Breast epithelium (tissue), 3 donors: ENCODE measurements around the gene RAD50.

Source experiments
- CTCF ChIP-seq, 3 donors: fragments of 450-650 bp; IDR thresholded peaks; one replicate each; pipeline ENCODE4 v1.5.1; 2016 to 2017; ENCODE audit warnings: antibody characterized with exemption in 3 of 3, mild to moderate bottlenecking in 3 of 3, moderate library complexity in 3 of 3
- POLR2A ChIP-seq: fragments of 450-650 bp; IDR thresholded peaks from one replicate; pipeline ENCODE4 v1.6.1; 2016; ENCODE audit warnings: antibody characterized with exemption, mild to moderate bottlenecking, moderate library complexity

- no peak for TF ChIP-seq POLR2A
- TF ChIP-seq CTCF (IDR thresholded peaks at IDR 0.05), result no peak
These were observed 13.1 kb upstream of the RAD50 start, which contains the start of gene IL5 for GRCh38 chr5:132543472-132544201.
